HuH-7 (cell line): Measurements from ENCODE around the gene CATSPER4.
A peak's percentile ranks its signal among the peaks of the same experiment; 100 is the strongest.
"Not testable (repeated sequence)": the region's sequence is repeated elsewhere in the genome, so short reads cannot be mapped to it uniquely, and the experiment has no call there.

Source experiments
- DNase-seq: peaks from one replicate; pipeline ENCODE4 v3.0.0; 2011; ENCODE audit warnings: low spot score

CATSPER4 gene

GRCh38 chr1:26195805-26196204 lies 5.4 kb downstream of the CATSPER4 start:
- DNase-seq = no peak

- no peak for DNase-seq
Measured at GRCh38 chr1:26197301-26197700, 6.9 kb downstream of the CATSPER4 start.

- no peak for DNase-seq
Measured at GRCh38 chr1:26197813-26198212, 7.4 kb downstream of the CATSPER4 start.

- no peak for DNase-seq
Measured at GRCh38 chr1:26200413-26200812, 10.0 kb downstream of the CATSPER4 start.

- DNase-seq = no peak
Measured at GRCh38 chr1:26203642-26204318, 13.4 kb downstream of the CATSPER4 start.

GRCh38 chr1:26210147-26210870 lies 19.9 kb downstream of the CATSPER4 start:
- no peak for DNase-seq

GRCh38 chr1:26212726-26213125 lies 22.3 kb downstream of the CATSPER4 start:
- no peak for DNase-seq

GRCh38 chr1:26213335-26213905 lies 23.0 kb downstream of the CATSPER4 start:
- DNase-seq = no peak

GRCh38 chr1:26215246-26215645 lies 24.8 kb downstream of the CATSPER4 start:
- no peak for DNase-seq

- no peak for DNase-seq
Measured at GRCh38 chr1:26218906-26219494, 28.6 kb downstream of the CATSPER4 start.

- DNase-seq = no peak
Measured at GRCh38 chr1:26220199-26220912, 30.0 kb downstream of the CATSPER4 start.

GRCh38 chr1:26221094-26221493 lies 30.7 kb downstream of the CATSPER4 start:
- DNase-seq = no peak

GRCh38 chr1:26224606-26225005 lies 34.2 kb downstream of the CATSPER4 start:
- no peak for DNase-seq

- DNase-seq = peak; percentile 93
Measured at GRCh38 chr1:26225033-26225831, 34.8 kb downstream of the CATSPER4 start.

- DNase-seq = not testable (repeated sequence)
Measured at GRCh38 chr1:26230682-26231081, 40.3 kb downstream of the CATSPER4 start.

GRCh38 chr1:26233903-26234643 lies 43.7 kb downstream of the CATSPER4 start, which contains the start of gene CEP85:
Gene CEP85 (plus strand): TSS chr1:26234200. CDS start chr1:26239784, 5,584 bp downstream.
- DNase-seq = peak; percentile 94

- DNase-seq = no peak
Measured at GRCh38 chr1:26234644-26235370, 44.4 kb downstream of the CATSPER4 start.

- DNase-seq = no peak
Measured at GRCh38 chr1:26237230-26237966, 47.0 kb downstream of the CATSPER4 start.

- no peak for DNase-seq
Measured at GRCh38 chr1:26239936-26240335, 49.5 kb downstream of the CATSPER4 start.
